ENCODE data around the gene FBXW11. TPM values are rescaled to one million over a fixed set of nuclear protein-coding genes. Genes with fewer than 3 reads are reported as not detected.

FBXW11 gene
- total RNA-seq, 1 experiment from 2014 or later: 52.0 TPM

DNA sequence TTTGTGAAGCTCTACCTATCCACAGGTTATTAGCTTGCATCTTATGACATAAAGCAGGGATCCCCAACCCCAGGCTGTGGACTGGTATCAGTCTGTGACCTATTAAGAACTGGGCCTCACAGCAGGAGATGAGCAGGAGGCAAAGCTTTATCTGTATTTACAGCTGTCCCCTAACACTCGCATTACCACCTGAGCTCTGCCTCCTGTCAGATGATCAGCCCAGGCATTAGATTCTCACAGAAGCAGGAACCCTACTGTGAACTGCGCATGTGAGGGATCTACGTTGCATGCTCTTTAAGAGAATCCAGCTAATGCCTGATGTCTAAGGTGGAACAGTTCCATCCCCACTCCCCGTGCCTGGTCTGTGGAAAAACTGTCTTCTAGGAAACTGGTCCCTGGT, 19.7 kb downstream of the FBXW11 start:
- no peak for ATAC-seq
- ChIA-PET POLR2A (no interaction called here), RAD21 (ENCODE audit: low non-redundant PET in 1 of 2, low total read pairs in 2 of 2, uncharacterized antibody in 2 of 2, unreplicated experiment in 2 of 2) (no interaction called here), CTCF (no interaction called here)
- Histone ChIP-seq H3K9me2 (ENCODE audit: insufficient read depth) (no peaks in the 10 kb centered on the region), H3K9me3 (ENCODE audit: control insufficient read depth in 1 of 2, insufficient read depth in 1 of 2, low read depth in 1 of 2, low read length in 2 of 2) (no peaks in the 10 kb centered on the region), H3K4me3 (replicated peaks in 1 of 2; ENCODE audit: low read depth in 1 of 2, low read length in 2 of 2) (no peak overlapping the region), H4K20me1 (ENCODE audit: insufficient read depth) (no peaks in the 10 kb centered on the region), H2AFZ (ENCODE audit: low read depth, low read length, poor library complexity, severe bottlenecking) (no peak overlapping the region), H3K4me1 (ENCODE audit: control insufficient read depth in 1 of 2, insufficient read depth in 2 of 2, low read length in 2 of 2) (peaks cover 0 to 15% of the 10 kb centered on the region in 2 experiments; a peak in 2 of 4 replicates), H3K27ac (ENCODE audit: low read depth, low read length) (no peak overlapping the region), H3K4me2 (ENCODE audit: low read length) (no peak overlapping the region), H3K79me2 (ENCODE audit: insufficient read depth, low read length) (peaks cover 90% of the 10 kb centered on the region), H3K36me3 (ENCODE audit: control insufficient read depth in 1 of 2, insufficient read depth in 2 of 2, low read length in 2 of 2) (peaks cover 0 to 5% of the 10 kb centered on the region in 2 experiments; a peak in 1 of 4 replicates), H3K27me3 (ENCODE audit: insufficient read depth, low read length) (no peaks in the 10 kb centered on the region), H3K9ac (ENCODE audit: low read length) (no peak overlapping the region)
- BruUV-seq (replicated peaks): no TSS peak
- intact Hi-C loops (cut with micrococcal nuclease): no loop called here
- no peak for TF ChIP-seq SP1 (IDR thresholded peaks at IDR 0.05; ENCODE audit: low read depth)
- no peak for TF ChIP-seq SRF (IDR thresholded peaks at IDR 0.05; ENCODE audit: low read depth)
- TF ChIP-seq POLR2A (IDR thresholded peaks at IDR 0.05; ENCODE audit: borderline replicate concordance, extremely low read depth, insufficient read depth, insufficient read length): no peak
- TF ChIP-seq, protein P1, sequence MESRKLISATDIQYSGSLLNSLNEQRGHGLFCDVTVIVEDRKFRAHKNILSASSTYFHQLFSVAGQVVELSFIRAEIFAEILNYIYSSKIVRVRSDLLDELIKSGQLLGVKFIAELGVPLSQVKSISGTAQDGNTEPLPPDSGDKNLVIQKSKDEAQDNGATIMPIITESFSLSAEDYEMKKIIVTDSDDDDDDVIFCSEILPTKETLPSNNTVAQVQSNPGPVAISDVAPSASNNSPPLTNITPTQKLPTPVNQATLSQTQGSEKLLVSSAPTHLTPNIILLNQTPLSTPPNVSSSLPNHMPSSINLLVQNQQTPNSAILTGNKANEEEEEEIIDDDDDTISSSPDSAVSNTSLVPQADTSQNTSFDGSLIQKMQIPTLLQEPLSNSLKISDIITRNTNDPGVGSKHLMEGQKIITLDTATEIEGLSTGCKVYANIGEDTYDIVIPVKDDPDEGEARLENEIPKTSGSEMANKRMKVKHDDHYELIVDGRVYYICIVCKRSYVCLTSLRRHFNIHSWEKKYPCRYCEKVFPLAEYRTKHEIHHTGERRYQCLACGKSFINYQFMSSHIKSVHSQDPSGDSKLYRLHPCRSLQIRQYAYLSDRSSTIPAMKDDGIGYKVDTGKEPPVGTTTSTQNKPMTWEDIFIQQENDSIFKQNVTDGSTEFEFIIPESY (IDR thresholded peaks at IDR 0.05; ENCODE audit: extremely low read depth, insufficient replicate concordance, low read length): no peak
- TF ChIP-seq, protein P2, sequence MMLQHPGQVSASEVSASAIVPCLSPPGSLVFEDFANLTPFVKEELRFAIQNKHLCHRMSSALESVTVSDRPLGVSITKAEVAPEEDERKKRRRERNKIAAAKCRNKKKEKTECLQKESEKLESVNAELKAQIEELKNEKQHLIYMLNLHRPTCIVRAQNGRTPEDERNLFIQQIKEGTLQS (IDR thresholded peaks at IDR 0.05): no peak
- TF ChIP-seq FOSL1 (IDR thresholded peaks at IDR 0.05; ENCODE audit: low read depth): no peak
- no peak for TF ChIP-seq EZH2phosphoT487 (IDR thresholded peaks at IDR 0.05; ENCODE audit: borderline replicate concordance)
- TF ChIP-seq ELF1 (IDR thresholded peaks at IDR 0.05; ENCODE audit: borderline replicate concordance, low read depth): no peak
- TF ChIP-seq, protein P3, sequence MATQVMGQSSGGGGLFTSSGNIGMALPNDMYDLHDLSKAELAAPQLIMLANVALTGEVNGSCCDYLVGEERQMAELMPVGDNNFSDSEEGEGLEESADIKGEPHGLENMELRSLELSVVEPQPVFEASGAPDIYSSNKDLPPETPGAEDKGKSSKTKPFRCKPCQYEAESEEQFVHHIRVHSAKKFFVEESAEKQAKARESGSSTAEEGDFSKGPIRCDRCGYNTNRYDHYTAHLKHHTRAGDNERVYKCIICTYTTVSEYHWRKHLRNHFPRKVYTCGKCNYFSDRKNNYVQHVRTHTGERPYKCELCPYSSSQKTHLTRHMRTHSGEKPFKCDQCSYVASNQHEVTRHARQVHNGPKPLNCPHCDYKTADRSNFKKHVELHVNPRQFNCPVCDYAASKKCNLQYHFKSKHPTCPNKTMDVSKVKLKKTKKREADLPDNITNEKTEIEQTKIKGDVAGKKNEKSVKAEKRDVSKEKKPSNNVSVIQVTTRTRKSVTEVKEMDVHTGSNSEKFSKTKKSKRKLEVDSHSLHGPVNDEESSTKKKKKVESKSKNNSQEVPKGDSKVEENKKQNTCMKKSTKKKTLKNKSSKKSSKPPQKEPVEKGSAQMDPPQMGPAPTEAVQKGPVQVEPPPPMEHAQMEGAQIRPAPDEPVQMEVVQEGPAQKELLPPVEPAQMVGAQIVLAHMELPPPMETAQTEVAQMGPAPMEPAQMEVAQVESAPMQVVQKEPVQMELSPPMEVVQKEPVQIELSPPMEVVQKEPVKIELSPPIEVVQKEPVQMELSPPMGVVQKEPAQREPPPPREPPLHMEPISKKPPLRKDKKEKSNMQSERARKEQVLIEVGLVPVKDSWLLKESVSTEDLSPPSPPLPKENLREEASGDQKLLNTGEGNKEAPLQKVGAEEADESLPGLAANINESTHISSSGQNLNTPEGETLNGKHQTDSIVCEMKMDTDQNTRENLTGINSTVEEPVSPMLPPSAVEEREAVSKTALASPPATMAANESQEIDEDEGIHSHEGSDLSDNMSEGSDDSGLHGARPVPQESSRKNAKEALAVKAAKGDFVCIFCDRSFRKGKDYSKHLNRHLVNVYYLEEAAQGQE (IDR thresholded peaks at IDR 0.05; ENCODE audit: low read depth): no peak
- TF ChIP-seq, protein P4, sequence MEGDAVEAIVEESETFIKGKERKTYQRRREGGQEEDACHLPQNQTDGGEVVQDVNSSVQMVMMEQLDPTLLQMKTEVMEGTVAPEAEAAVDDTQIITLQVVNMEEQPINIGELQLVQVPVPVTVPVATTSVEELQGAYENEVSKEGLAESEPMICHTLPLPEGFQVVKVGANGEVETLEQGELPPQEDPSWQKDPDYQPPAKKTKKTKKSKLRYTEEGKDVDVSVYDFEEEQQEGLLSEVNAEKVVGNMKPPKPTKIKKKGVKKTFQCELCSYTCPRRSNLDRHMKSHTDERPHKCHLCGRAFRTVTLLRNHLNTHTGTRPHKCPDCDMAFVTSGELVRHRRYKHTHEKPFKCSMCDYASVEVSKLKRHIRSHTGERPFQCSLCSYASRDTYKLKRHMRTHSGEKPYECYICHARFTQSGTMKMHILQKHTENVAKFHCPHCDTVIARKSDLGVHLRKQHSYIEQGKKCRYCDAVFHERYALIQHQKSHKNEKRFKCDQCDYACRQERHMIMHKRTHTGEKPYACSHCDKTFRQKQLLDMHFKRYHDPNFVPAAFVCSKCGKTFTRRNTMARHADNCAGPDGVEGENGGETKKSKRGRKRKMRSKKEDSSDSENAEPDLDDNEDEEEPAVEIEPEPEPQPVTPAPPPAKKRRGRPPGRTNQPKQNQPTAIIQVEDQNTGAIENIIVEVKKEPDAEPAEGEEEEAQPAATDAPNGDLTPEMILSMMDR (IDR thresholded peaks at IDR 0.05 in 2 of 3, conservative IDR thresholded peaks at IDR 0.05 in 1 of 3; ENCODE audit: borderline replicate concordance in 1 of 3, insufficient read depth in 1 of 3, low read depth in 2 of 3, low read length in 2 of 3): no peak
- no peak for TF ChIP-seq TCF7L2 (IDR thresholded peaks at IDR 0.05; ENCODE audit: borderline replicate concordance, extremely low read depth, insufficient read depth, insufficient read length)
- TF ChIP-seq, protein P5, sequence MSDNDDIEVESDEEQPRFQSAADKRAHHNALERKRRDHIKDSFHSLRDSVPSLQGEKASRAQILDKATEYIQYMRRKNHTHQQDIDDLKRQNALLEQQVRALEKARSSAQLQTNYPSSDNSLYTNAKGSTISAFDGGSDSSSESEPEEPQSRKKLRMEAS (IDR thresholded peaks at IDR 0.05): no peak
- TF ChIP-seq YY1 (IDR thresholded peaks at IDR 0.05; ENCODE audit: extremely low read depth, insufficient replicate concordance, low read depth, low read length): no peak
- TF ChIP-seq ZFX (IDR thresholded peaks at IDR 0.05): no peak
- TF ChIP-seq SIN3A (IDR thresholded peaks at IDR 0.05; ENCODE audit: low read depth): no peak
- no peak for TF ChIP-seq JUND (IDR thresholded peaks at IDR 0.05)
- no peak for TF ChIP-seq CBX3 (IDR thresholded peaks at IDR 0.05; ENCODE audit: low read depth)
- no peak for TF ChIP-seq POLR2AphosphoS5 (IDR thresholded peaks at IDR 0.05; ENCODE audit: low read depth, low read length)
- TF ChIP-seq CEBPB (IDR thresholded peaks at IDR 0.05; ENCODE audit: low read depth): no peak
- no peak for DNase-seq (ENCODE audit: low read depth, low spot score)
